Erythroblast (primary cell): ENCODE results near the gene GBE1.

Experiments
- GATA1 ChIP-seq: IDR thresholded peaks from 2 replicates; pipeline ENCODE4 v1.6.1; 2011; ENCODE audit warnings: low read depth, mild to moderate bottlenecking, control low read depth, low read length, moderate library complexity
- POLR2A ChIP-seq: IDR thresholded peaks from 2 replicates; pipeline ENCODE4 v1.6.1; 2011; ENCODE audit warnings: mild to moderate bottlenecking, low read length

GRCh38 chr3:81549831-81550230 is 211.6 kb downstream of the GBE1 start:
- TF ChIP-seq POLR2A, result no peak
- TF ChIP-seq GATA1, result no peak
